Sigmoid colon (tissue), 7 donors: ENCODE measurements around the gene TPM4. TPM values are rescaled to one million over a fixed set of nuclear protein-coding genes. Genes with fewer than 3 reads are reported as not detected.

ENCODE experiments used
- DNase-seq: peaks from one replicate; pipeline ENCODE4 v3.0.0-alpha.2; 2019
- H3K27ac ChIP-seq, 4 donors: fragments of 200-600 bp; sonication (generic); one replicate each; pipeline ENCODE4 v1.5.1; 2016 to 2019; ENCODE audit warnings: mild to moderate bottlenecking in 1 of 4
- H3K27me3 ChIP-seq, 3 donors: fragments of 200-600 bp; sonication (generic); one replicate each; pipeline ENCODE4 v1.5.1; 2019; ENCODE audit warnings: mild to moderate bottlenecking in 1 of 3
- H3K36me3 ChIP-seq, 4 donors: fragments of 200-600 bp; sonication (generic); one replicate each; pipeline ENCODE4 v1.5.1; 2016 to 2019
- H3K4me1 ChIP-seq, 4 donors: fragments of 200-600 bp; sonication (generic); one replicate each; pipeline ENCODE4 v1.5.1; 2017 to 2019
- H3K4me3 ChIP-seq, 4 donors: fragments of 200-600 bp; sonication (generic); one replicate each; pipeline ENCODE4 v1.5.1; 2017 to 2019; ENCODE audit warnings: mild to moderate bottlenecking in 2 of 4, moderate library complexity in 1 of 4
- H3K9me3 ChIP-seq, 4 donors: fragments of 200-600 bp in 3 of 4; sonication (generic) in 3 of 4; one replicate each; pipeline versions ENCODE4 v1.5.1 to v1.6.1; 2013 to 2019
- CTCF ChIP-seq, 4 experiments: fragments of 450-650 bp in 3 of 4; fragments of 200-600 bp in 1 of 4; IDR thresholded peaks; one replicate each; pipeline ENCODE4 v1.5.1; 2016 to 2019; ENCODE audit warnings: antibody characterized with exemption in 4 of 4, mild to moderate bottlenecking in 3 of 4, moderate library complexity in 2 of 4
- EP300 ChIP-seq, 4 donors: sonication (generic); formaldehyde crosslinking; IDR thresholded peaks; one replicate each; pipeline ENCODE4 v1.6.1; 2017; ENCODE audit warnings: antibody characterized with exemption in 4 of 4
- POLR2A ChIP-seq, 2 donors: fragments of 450-650 bp; IDR thresholded peaks; one replicate each; pipeline ENCODE4 v1.6.1; 2016; ENCODE audit warnings: antibody characterized with exemption in 2 of 2, mild to moderate bottlenecking in 2 of 2, moderate library complexity in 2 of 2
- POLR2AphosphoS5 ChIP-seq, 4 donors: sonication (generic); formaldehyde crosslinking; IDR thresholded peaks; one replicate each; pipeline ENCODE4 v1.6.1; 2017; ENCODE audit warnings: antibody characterized with exemption in 4 of 4
- WGBS, 2 donors: extraction: QIAGEN DNeasy Blood & Tissue Kit; methylation state at CpG; one replicate each; pipeline ENCODE4 v1.1.7; 2013; 5-methylcytosine and 5-hydroxymethylcytosine counted together
- intact Hi-C: fragments of 100-400 bp; cut with DNase I; formaldehyde crosslinking; loops from one replicate; pipeline ENCODE4 v1.15.1; 2023
- polyA plus RNA-seq, 3 donors: library from polyadenylated mRNA; stranded (reverse); fragments of 200-250 nt; gene quantifications; one replicate each; pipeline ENCODE4 v1.2.3, GENCODE V29; 2013
- total RNA-seq, 4 donors: library from RNA; depleted of rRNA; stranded (reverse); fragments of >200 nt; gene quantifications; one replicate each; pipeline ENCODE4 v1.1.0, GENCODE V29; 2016
- donor health status: healthy with polysubstance abuse.
- donor health status: Bipolar disorder and iron deficiency.
- donor health status: healthy.

TPM4 gene
- total and polyA plus RNA-seq, 7 donors, result 222 to 826 (median 374) TPM

GRCh38 chr19:16031872-16032200 lies 44.5 kb upstream of the TPM4 start:
- Histone ChIP-seq H3K27me3 (no peaks in the 10 kb centered on the region), H3K4me1 (no peaks in the 10 kb centered on the region), H3K9me3 (no peaks in the 10 kb centered on the region), H3K4me3 (no peak overlapping the region), H3K27ac (no peak overlapping the region), H3K36me3 (no peaks in the 10 kb centered on the region)
- intact Hi-C loops, result no loop called here
- no peak for TF ChIP-seq EP300 (IDR thresholded peaks at IDR 0.05)
- no peak for TF ChIP-seq POLR2A (IDR thresholded peaks at IDR 0.05)
- no peak for TF ChIP-seq POLR2AphosphoS5 (IDR thresholded peaks at IDR 0.05)
- no peak for TF ChIP-seq CTCF (IDR thresholded peaks at IDR 0.05)
- no peak for DNase-seq
- 97 to 98% methylated on average over 8 of the region's 8 CpGs for WGBS, 2 donors

DNA sequence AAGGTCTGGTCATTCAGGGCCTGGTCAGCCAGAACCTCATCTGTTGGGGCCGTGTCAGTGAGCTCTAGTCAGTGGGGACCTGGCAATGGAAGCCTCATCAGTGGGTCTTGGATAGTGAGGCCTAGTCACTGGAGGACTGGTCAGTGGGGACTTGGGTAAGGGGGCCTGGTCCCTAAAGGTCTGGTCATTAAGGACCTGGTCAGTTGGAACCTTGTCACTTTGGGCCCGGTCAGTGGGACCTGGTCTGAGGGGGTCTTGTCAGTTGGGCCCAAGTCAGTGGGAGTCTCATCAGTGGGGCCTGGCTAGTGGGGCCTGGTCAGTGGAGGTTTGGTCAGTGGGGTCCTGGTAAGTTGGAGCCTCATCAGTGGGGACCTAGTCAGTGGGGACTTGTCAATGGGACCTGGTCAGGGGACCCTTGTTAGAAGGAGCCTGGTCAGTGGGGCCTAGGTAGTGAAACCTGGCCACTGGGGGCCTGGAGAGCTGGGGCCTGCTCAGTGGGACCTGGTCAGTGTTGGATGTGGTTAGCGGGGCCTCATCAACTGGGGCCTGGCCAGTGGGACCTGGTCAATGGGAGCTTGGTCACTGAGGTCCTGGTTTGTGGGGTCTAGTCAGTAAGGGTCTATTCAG lies 43.7 kb upstream of the TPM4 start:
- peak; percentile 46 for DNase-seq
- TF ChIP-seq POLR2AphosphoS5 (IDR thresholded peaks at IDR 0.05) (no peak), EP300 (IDR thresholded peaks at IDR 0.05) (no peak), POLR2A (IDR thresholded peaks at IDR 0.05) (no peak), CTCF (IDR thresholded peaks at IDR 0.05) (no peak)
- intact Hi-C loops, result no loop called here
- H3K27ac ChIP-seq, result no peak overlapping the region
- H3K4me3 ChIP-seq, result no peak overlapping the region
- no peaks in the 10 kb centered on the region for H3K27me3 ChIP-seq
- WGBS, 2 donors, result 98 to 99% methylated on average over 3 of the region's 3 CpGs
- H3K4me1 ChIP-seq, result no peaks in the 10 kb centered on the region
- H3K36me3 ChIP-seq, result no peaks in the 10 kb centered on the region
- no peaks in the 10 kb centered on the region for H3K9me3 ChIP-seq

- H3K27me3 ChIP-seq, result no peaks in the 10 kb centered on the region
- intact Hi-C loops, result no loop called here
- 90 to 94% methylated on average over 3 of the region's 3 CpGs for WGBS, 2 donors
- no peaks in the 10 kb centered on the region for H3K9me3 ChIP-seq
- peak; percentile 53 for DNase-seq
- no peaks in the 10 kb centered on the region for H3K36me3 ChIP-seq
- no peak overlapping the region for H3K4me3 ChIP-seq
- no peaks in the 10 kb centered on the region for H3K4me1 ChIP-seq
- no peak overlapping the region for H3K27ac ChIP-seq
- TF ChIP-seq POLR2A (IDR thresholded peaks at IDR 0.05) (no peak), CTCF (IDR thresholded peaks at IDR 0.05) (no peak), POLR2AphosphoS5 (IDR thresholded peaks at IDR 0.05) (no peak), EP300 (IDR thresholded peaks at IDR 0.05) (no peak)
These were observed 43.2 kb upstream of the TPM4 start for GRCh38 chr19:16033136-16033530.

GRCh38 chr19:16033721-16034120 lies 42.6 kb upstream of the TPM4 start:
- Histone ChIP-seq H3K9me3 (no peaks in the 10 kb centered on the region), H3K27ac (no peak overlapping the region), H3K36me3 (no peaks in the 10 kb centered on the region), H3K4me1 (no peaks in the 10 kb centered on the region), H3K4me3 (no peak overlapping the region), H3K27me3 (no peaks in the 10 kb centered on the region)
- TF ChIP-seq POLR2AphosphoS5 (IDR thresholded peaks at IDR 0.05) (no peak), EP300 (IDR thresholded peaks at IDR 0.05) (no peak), POLR2A (IDR thresholded peaks at IDR 0.05) (no peak), CTCF (IDR thresholded peaks at IDR 0.05) (no peak)
- DNase-seq, result peak; percentile 36
- intact Hi-C loops, result no loop called here
- 72 to 79% methylated on average over 2 of the region's 2 CpGs for WGBS, 2 donors

DNA sequence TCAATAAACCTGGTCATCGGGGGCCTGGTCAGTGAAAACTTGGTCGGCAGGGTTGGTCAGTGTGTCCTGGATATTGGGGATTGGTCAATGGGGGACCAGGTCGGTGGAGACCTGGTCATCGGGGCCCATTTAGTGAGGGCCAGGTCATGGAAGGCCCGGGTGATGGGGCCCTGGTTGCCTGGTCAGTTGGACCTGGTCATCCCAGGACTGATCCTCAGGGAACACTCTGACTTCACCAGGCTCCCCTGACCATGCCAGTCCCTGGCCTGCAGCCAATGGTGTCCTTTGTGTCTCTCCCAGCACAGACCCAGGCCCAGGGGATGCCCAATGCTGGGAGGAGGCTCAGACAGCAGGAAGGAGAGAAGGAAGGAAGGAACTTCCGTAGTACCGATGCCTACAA lies 42.1 kb upstream of the TPM4 start:
- Histone ChIP-seq H3K27ac (no peak overlapping the region), H3K9me3 (no peaks in the 10 kb centered on the region), H3K27me3 (no peaks in the 10 kb centered on the region), H3K4me1 (no peaks in the 10 kb centered on the region), H3K4me3 (no peak overlapping the region), H3K36me3 (no peaks in the 10 kb centered on the region)
- intact Hi-C loops, result no loop called here
- TF ChIP-seq EP300 (IDR thresholded peaks at IDR 0.05), result no peak
- WGBS, 2 donors, result 91 to 92% methylated on average over 7 of the region's 7 CpGs
- peak; percentile 48 for DNase-seq
